Measurements from ENCODE around the gene GREB1L. TPM values are rescaled to one million over a fixed set of nuclear protein-coding genes. Genes with fewer than 3 reads are reported as not detected.

Gene GREB1L
- polyA plus RNA-seq, 4 donors, result 1.4 to 2.8 (median 2.1) TPM

- no peak for DNase-seq (ENCODE audit: low read depth in 4 of 4, low spot score in 3 of 4)
These were observed 201.9 kb downstream of the GREB1L start for GRCh38 chr18:21443776-21444464.

GRCh38 chr18:21444465-21445212 is 202.6 kb downstream of the GREB1L start:
- peak; percentile 6 to 34 (median 17) for DNase-seq (ENCODE audit: low read depth in 4 of 4, low spot score in 3 of 4)

GRCh38 chr18:21448299-21448698 is 206.3 kb downstream of the GREB1L start:
- DNase-seq (ENCODE audit: low read depth in 4 of 4, low spot score in 3 of 4), result no peak

- no peak for DNase-seq (ENCODE audit: low read depth in 4 of 4, low spot score in 3 of 4)
These were observed 207.6 kb downstream of the GREB1L start for GRCh38 chr18:21449367-21450290.

GRCh38 chr18:21450503-21450902 is 208.5 kb downstream of the GREB1L start:
- no peak for DNase-seq (ENCODE audit: low read depth in 4 of 4, low spot score in 3 of 4)

- DNase-seq (ENCODE audit: low read depth in 4 of 4, low spot score in 3 of 4), result no peak
These were observed 208.9 kb downstream of the GREB1L start for GRCh38 chr18:21450913-21451312.

GRCh38 chr18:21451851-21452250 is 209.8 kb downstream of the GREB1L start:
- DNase-seq (ENCODE audit: low read depth in 4 of 4, low spot score in 3 of 4), result no peak

GRCh38 chr18:21452276-21452780 is 210.3 kb downstream of the GREB1L start:
- no peak for DNase-seq (ENCODE audit: low read depth in 4 of 4, low spot score in 3 of 4)

GRCh38 chr18:21452796-21453510 is 210.9 kb downstream of the GREB1L start:
- DNase-seq (ENCODE audit: low read depth in 4 of 4, low spot score in 3 of 4), result no peak

- DNase-seq (ENCODE audit: low read depth in 4 of 4, low spot score in 3 of 4), result no peak
These were observed 211.5 kb downstream of the GREB1L start for GRCh38 chr18:21453511-21453901.

- DNase-seq (ENCODE audit: low read depth in 4 of 4, low spot score in 3 of 4), result no peak
These were observed 212.7 kb downstream of the GREB1L start for GRCh38 chr18:21454725-21455124.

GRCh38 chr18:21456428-21457178 is 214.6 kb downstream of the GREB1L start:
- DNase-seq (ENCODE audit: low read depth in 4 of 4, low spot score in 3 of 4), result no peak

GRCh38 chr18:21457179-21457535 is 215.1 kb downstream of the GREB1L start:
- DNase-seq (ENCODE audit: low read depth in 4 of 4, low spot score in 3 of 4), result no peak

- DNase-seq (ENCODE audit: low read depth in 4 of 4, low spot score in 3 of 4), result no peak
These were observed 216.3 kb downstream of the GREB1L start for GRCh38 chr18:21458310-21458709.

GRCh38 chr18:21458788-21459187 is 216.8 kb downstream of the GREB1L start:
- no peak for DNase-seq (ENCODE audit: low read depth in 4 of 4, low spot score in 3 of 4)

GRCh38 chr18:21459706-21460286 is 217.8 kb downstream of the GREB1L start:
- no peak for DNase-seq (ENCODE audit: low read depth in 4 of 4, low spot score in 3 of 4)

- no peak for DNase-seq (ENCODE audit: low read depth in 4 of 4, low spot score in 3 of 4)
These were observed 219.4 kb downstream of the GREB1L start for GRCh38 chr18:21461460-21461859.

GRCh38 chr18:21463718-21464117 is 221.7 kb downstream of the GREB1L start:
- no peak for DNase-seq (ENCODE audit: low read depth in 4 of 4, low spot score in 3 of 4)

GRCh38 chr18:21468514-21469164 is 226.6 kb downstream of the GREB1L start:
- DNase-seq (ENCODE audit: low read depth in 4 of 4, low spot score in 3 of 4), result no peak

Data from right renal pelvis (tissue), 4 donors.